Measurements from ENCODE around the gene SLC9A7. TPM values are rescaled to one million over a fixed set of nuclear protein-coding genes. Genes with fewer than 3 reads are reported as not detected.

The SLC9A7 gene
- total and polyA plus RNA-seq, 2 donors (not counting 3 experiments of a cell fraction or from before 2014, with no cell fraction given), result 4.6 to 7.5 TPM

DNA sequence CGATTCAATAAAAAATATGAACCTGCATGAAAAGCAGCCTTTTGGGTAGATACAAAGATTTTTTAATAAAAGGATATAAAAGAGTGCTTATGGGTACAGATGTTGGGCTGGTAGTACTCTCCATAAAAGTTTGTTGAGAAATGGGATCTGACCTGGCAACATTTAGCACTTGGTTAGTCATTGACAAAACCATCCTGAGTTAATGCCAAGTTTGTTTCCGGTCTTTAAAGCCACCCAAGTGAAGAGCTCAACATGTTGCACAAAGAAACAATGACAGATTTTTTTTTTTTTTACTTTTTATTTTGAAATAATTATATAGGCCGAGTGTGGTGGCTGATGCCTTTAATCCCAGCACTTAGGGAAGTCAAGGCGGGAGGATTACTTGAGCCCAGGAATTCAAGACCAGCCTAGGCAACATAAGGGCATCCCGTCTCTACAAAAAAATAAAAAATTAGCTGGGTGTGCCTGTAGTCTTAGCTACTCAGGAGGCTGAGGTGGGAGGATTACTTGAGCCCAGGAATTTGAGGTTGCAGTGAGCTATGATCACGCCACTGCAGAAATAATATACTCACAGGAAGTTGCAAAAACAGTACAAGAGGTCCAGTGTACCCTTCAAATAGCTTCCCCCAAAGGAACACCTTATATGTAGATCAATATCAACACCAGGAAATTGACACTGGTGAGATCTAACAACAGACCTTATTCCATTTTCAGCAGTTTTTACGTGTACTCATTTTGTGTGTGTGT lies 168.8 kb downstream of the SLC9A7 start:
- ChIA-PET CTCF (no interaction called here), POLR2A (interaction anchor here (0.7 kb wide), 1 partner anchor 23 kb away, joined by 3 read pairs; no protein-coding TSS in a partner anchor)
- peak; percentile 24 for DNase-seq (ENCODE audit: low read depth, low spot score)

DNA sequence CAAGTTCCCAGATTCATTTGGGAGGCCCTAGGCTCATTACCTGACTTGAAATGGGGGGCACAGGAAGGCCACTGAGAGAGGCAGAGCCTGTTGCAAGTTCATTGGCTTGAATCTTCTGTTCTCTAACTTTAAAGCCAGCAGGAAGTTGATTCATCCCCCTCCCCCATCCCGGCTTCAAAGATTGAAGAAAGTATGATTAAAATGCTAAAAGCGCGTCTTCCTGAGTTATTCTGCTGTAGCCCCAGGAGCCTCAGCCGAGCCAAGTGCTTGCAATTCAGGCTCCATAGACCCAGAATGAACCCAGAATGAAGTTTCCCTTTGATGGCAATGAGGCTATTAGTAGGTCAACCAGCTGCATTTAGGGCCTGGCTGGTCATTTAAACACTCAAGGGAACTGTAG lies 170.7 kb downstream of the SLC9A7 start:
- POLR2A ChIA-PET, result no interaction called here

More for the DNA sequence above, 168.8 kb downstream of the SLC9A7 start:
- no peak overlapping the region for H3K9ac ChIP-seq (replicated peaks; ENCODE audit: extremely low read depth, insufficient read depth, low read length)
- intact Hi-C loops (cut with micrococcal nuclease) (no loop called here), dilution Hi-C loops (cut with MboI; ENCODE audit: extremely low pct_ligation_motif_present, low sequenced_read_pairs) (no loop called here)
- no peak overlapping the region for H3K27ac ChIP-seq (ENCODE audit: insufficient read depth, low read depth, low read length)
- no peaks in the 10 kb centered on the region for H3K36me3 ChIP-seq (ENCODE audit: control insufficient read depth in 2 of 2, extremely low read depth in 1 of 2, insufficient read depth in 2 of 2, low read length in 2 of 2)
- H3K79me2 ChIP-seq (ENCODE audit: control insufficient read depth, insufficient read depth, low read length), result peaks cover 3% of the 10 kb centered on the region
- H3K9me1 ChIP-seq (replicated peaks; ENCODE audit: control insufficient read depth, extremely low read depth, insufficient read depth, low read length), result no peaks in the 10 kb centered on the region
- no peaks in the 10 kb centered on the region for H4K20me1 ChIP-seq (replicated peaks; ENCODE audit: control insufficient read depth, extremely low read depth, insufficient read depth, low read length)
- BruUV-seq (replicated peaks), result no TSS peak
- no peak overlapping the region for H3K4me2 ChIP-seq (ENCODE audit: insufficient read depth, low read length)
- no peak for TF ChIP-seq JUN (IDR thresholded peaks at IDR 0.05; ENCODE audit: borderline replicate concordance, insufficient read depth, insufficient read length, low read depth)
- no peak for TF ChIP-seq POLR2AphosphoS5 (IDR thresholded peaks at IDR 0.05; ENCODE audit: insufficient read depth, low read depth, low read length)
- peak; percentile 12 for FAIRE-seq
- H3K9me3 ChIP-seq (replicated peaks; ENCODE audit: control insufficient read depth, insufficient read depth, low read length), result no peaks in the 10 kb centered on the region
- H2AFZ ChIP-seq (ENCODE audit: low read depth, low read length), result no peak overlapping the region
- H3K4me3 ChIP-seq (replicated peaks in 1 of 3; ENCODE audit: insufficient read depth in 1 of 3, low read depth in 1 of 3, low read length in 3 of 3), result no peak overlapping the region
- H3K27me3 ChIP-seq (ENCODE audit: control insufficient read depth in 2 of 2, insufficient read depth in 2 of 2, low read length in 2 of 2), result no peaks in the 10 kb centered on the region
- peaks cover 38% of the 10 kb centered on the region for H3K4me1 ChIP-seq (ENCODE audit: control insufficient read depth, extremely low read depth, insufficient read depth, low read length)

More for the DNA sequence above, 170.7 kb downstream of the SLC9A7 start:
- no TSS peak for BruUV-seq (replicated peaks)
- no peaks in the 10 kb centered on the region for H3K36me3 ChIP-seq (ENCODE audit: control insufficient read depth in 2 of 2, extremely low read depth in 1 of 2, insufficient read depth in 2 of 2, low read length in 2 of 2)
- FAIRE-seq (peak; percentile 81), DNase-seq (ENCODE audit: low read depth, low spot score) (peak; percentile 79)
- H3K9me3 ChIP-seq (replicated peaks; ENCODE audit: control insufficient read depth, insufficient read depth, low read length), result no peaks in the 10 kb centered on the region
- no peak for TF ChIP-seq MYC (IDR thresholded peaks at IDR 0.05; ENCODE audit: low read depth, low read length)
- TF ChIP-seq, protein P1, sequence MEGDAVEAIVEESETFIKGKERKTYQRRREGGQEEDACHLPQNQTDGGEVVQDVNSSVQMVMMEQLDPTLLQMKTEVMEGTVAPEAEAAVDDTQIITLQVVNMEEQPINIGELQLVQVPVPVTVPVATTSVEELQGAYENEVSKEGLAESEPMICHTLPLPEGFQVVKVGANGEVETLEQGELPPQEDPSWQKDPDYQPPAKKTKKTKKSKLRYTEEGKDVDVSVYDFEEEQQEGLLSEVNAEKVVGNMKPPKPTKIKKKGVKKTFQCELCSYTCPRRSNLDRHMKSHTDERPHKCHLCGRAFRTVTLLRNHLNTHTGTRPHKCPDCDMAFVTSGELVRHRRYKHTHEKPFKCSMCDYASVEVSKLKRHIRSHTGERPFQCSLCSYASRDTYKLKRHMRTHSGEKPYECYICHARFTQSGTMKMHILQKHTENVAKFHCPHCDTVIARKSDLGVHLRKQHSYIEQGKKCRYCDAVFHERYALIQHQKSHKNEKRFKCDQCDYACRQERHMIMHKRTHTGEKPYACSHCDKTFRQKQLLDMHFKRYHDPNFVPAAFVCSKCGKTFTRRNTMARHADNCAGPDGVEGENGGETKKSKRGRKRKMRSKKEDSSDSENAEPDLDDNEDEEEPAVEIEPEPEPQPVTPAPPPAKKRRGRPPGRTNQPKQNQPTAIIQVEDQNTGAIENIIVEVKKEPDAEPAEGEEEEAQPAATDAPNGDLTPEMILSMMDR (IDR thresholded peaks at IDR 0.05; ENCODE audit: extremely low read depth in 1 of 2, insufficient read depth in 1 of 2, low read depth in 1 of 2, low read length in 2 of 2), result no peak
- TF ChIP-seq FOS (IDR thresholded peaks at IDR 0.05; ENCODE audit: borderline replicate concordance, insufficient read depth, low read length), result peak; percentile 29
- TF ChIP-seq JUN (IDR thresholded peaks at IDR 0.05; ENCODE audit: borderline replicate concordance, insufficient read depth, insufficient read length, low read depth), result peak; percentile 16
- H3K27me3 ChIP-seq (ENCODE audit: control insufficient read depth in 2 of 2, insufficient read depth in 2 of 2, low read length in 2 of 2), result no peaks in the 10 kb centered on the region
- intact Hi-C loops (cut with micrococcal nuclease), result no loop called here
- peak overlapping the region; percentile 93 for H3K27ac ChIP-seq (ENCODE audit: insufficient read depth, low read depth, low read length)
- H3K4me2 ChIP-seq (ENCODE audit: insufficient read depth, low read length), result peak overlapping the region; percentile 97
- dilution Hi-C loops (cut with MboI; ENCODE audit: extremely low pct_ligation_motif_present, low sequenced_read_pairs), result no loop called here
- no peak overlapping the region for H2AFZ ChIP-seq (ENCODE audit: low read depth, low read length)
- peak overlapping the region in 1 of 3 experiments; percentile 55 for H3K4me3 ChIP-seq (replicated peaks in 1 of 3; ENCODE audit: insufficient read depth in 1 of 3, low read depth in 1 of 3, low read length in 3 of 3)
- peak overlapping the region; percentile 65 for H3K9ac ChIP-seq (replicated peaks; ENCODE audit: extremely low read depth, insufficient read depth, low read length)
- H3K79me2 ChIP-seq (ENCODE audit: control insufficient read depth, insufficient read depth, low read length), result peaks cover 8% of the 10 kb centered on the region
- no peaks in the 10 kb centered on the region for H4K20me1 ChIP-seq (replicated peaks; ENCODE audit: control insufficient read depth, extremely low read depth, insufficient read depth, low read length)
- CTCF ChIA-PET, result interaction anchor here (1.0 to 2.4 kb wide), 4 partner anchors 9 to 54 kb away, joined by 3 to 17 read pairs (median 6); no protein-coding TSS in a partner anchor
- H3K4me1 ChIP-seq (ENCODE audit: control insufficient read depth, extremely low read depth, insufficient read depth, low read length), result peaks cover 41% of the 10 kb centered on the region
- no peaks in the 10 kb centered on the region for H3K9me1 ChIP-seq (replicated peaks; ENCODE audit: control insufficient read depth, extremely low read depth, insufficient read depth, low read length)
